ENCODE data around the gene GYG1.

The GYG1 gene

DNA sequence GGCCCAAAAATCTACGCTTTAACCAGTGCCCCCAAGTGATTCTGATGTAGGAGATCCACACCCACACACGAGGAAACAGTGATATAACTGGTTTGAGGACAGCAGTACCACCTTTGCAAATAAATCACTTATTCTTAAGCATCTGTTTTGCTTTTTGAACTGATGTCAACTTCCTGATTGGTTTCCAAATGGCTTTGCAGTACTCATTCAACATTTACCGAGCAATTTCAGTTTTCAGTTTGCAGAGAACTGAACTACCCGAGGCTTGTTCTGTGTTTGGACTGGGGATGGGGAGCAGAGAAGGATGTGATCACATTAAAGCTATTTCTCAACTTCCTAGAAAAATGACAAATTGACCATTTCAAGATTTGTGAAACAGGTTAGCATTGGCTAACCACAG lies 1.1 kb upstream of the GYG1 start:
- peak; percentile 2 for DNase-seq

DNA sequence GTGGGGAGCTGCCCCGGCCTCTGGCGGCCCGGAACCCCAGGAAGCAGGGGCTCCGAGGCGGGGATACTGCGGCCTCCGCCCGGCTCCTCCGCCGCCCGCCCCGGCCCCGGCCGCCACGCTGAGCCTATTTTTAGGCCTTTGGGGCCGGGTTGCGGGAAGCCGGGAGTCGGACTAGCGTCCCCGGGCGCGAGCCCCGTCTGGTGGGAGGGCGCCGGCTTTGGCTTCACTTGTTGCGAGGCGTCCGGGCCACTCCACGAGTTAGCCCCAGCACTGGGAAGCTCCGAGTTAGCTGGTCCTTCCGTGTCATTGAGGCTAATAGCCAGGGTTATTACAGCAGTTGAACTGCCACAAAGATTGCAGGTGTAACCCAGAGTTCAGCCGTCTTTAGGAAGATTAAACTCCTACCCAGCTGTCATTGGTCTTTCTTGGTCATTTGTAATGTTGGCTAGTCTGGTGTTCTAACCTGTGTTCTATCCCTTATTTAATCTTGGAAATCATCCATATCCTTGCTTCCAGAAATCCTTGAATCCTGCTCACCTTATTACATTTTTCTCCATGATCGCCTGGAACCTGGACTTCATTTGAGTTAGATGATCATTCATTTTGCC lies 791 bp downstream of the GYG1 start:
- DNase-seq: peak; percentile 58

DNA sequence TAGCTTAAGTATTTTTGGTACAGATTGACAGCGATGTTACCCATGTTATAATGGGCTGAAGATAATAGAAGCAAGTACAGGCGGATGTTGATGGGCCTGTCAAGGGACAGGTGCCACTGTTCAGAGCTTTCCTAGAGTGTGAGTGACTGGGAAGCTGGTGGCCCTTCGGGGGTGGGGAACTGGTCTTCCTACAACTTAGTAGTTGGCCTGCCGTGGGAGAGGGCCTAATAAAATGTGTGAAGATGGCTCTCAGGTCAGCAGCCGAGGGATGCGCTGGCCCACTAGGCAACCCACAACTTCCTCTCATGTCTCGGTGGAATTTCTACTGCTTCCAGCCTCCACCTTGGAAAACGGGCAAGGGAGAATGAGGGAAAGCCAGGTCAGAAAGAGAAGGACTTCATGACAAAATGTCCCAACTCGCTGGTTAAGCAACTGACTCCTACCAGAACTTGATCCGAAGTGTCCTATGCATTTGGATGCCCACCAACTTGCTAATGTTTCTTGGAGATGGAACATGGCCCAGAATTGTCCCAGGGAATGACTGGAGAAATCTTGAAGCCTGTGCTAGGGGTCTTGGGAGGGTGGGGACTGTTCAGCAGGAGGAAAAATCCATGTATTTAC lies 1.4 kb downstream of the GYG1 start:
- no peak for DNase-seq

DNA sequence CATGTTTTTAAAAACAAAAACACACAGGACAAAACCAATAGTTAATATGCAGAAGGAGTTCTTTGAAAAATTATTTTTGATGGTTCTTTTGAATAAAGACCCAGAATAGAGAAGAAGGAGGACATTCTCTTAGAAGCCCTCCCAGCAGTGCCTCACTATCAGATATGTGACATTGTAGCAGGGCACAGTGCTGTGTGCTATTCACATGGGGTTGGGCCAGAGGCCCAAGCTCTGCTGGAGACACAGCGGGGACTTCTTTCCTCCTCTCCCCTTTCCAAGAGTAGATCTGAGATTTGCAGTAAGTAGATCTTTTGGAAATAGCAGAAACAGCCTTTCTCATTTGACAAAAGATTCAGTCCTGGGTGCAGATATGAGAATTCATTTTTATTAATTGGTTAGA lies 6.3 kb downstream of the GYG1 start:
- DNase-seq: no peak

- DNase-seq: no peak
Measured at GRCh38 chr3:148998297-148998696, 7.0 kb downstream of the GYG1 start.

GRCh38 chr3:148998715-148999423 lies 7.5 kb downstream of the GYG1 start:
- DNase-seq: no peak

DNA sequence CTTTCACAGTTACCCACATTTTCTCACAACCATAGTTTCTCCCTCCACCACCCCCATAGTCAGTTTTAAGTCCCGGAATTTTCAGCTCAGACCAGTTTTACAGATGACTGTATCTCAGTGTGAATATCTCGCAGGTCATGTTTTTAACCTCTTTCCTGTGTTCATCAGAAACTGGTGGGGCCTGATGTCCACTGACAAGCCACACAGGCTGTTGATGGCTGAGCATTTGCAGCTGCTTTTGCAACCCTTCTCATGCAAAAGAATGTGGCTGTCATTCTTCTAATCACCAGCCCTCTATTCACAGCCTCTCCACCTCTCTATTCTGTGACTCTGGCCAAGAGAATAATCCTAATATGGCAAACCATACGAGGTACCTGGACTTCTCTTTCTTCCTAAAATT lies 8.5 kb downstream of the GYG1 start:
- DNase-seq: no peak

DNA sequence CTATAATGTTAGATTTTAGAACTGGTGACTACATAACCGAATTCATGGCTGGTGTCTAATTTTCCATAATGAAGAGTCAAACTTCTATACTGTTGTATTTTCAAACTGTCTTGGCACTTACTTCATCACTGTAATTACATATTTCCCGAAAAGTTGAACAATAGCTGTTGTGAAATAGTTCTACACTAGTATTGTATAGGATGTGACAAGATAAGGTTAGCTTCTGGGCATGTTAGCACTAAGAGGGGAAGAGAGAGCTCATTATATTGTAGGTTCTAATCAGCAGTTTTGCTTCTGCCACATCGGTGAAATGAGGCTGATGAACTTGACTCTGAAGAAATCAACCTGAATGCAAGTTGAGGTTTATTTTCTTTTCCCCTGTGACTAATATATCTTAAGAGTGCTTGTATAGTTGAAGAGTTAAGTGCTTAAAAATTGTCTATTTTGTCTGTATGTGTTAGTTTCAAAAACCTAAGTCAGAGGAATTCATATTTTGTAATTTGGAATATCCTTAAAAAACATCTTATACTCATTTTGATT lies 8.9 kb downstream of the GYG1 start:
- DNase-seq: no peak

DNA sequence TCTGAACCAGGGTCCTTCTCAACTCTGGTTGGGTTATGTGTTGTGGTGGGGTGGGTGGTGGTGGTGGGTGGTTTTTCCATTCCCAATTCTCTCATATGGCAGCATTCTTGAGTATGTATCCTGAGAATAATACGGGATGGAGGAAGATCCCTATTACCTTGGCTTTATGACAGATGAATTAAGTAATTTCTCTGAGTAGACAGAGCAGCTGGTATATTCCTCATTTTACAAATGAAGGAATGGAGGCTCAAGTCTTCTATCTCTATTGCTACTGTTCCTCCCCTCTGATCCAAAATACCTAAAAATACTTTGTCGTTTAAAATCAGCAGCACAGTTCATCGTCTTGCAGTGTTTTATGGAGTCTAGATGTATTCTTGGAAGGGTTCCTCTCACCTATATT lies 10.4 kb downstream of the GYG1 start:
- DNase-seq: no peak

DNA sequence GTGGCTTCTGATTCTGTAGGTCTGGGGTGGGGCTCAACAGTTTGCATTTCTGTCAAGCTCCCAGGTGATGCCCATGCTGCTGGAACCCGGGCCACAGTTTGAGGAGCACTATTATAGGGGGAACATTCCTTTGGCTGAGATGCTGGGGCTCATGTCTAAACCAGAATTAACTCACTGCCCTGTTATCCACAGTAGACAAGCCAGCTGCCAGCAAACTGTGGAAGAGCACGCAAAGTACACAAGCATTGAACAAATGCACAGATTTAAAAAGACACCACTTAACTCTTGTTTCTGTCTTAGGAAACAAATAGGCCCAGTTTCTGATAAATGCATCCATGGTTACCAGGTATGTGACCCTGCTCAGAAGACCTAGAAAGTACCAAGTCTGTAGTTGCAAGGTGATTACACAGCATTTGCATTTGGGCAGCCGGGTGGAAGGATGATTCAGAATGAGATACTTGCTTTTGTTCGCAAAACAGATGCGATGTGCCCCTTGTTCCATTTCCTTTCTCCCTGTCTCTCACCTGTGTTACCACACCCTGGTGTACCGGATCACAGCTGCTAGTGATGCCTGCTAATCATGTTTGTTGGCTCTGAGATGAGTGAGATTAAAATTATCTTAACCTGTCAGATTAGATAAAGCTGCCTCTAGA lies 12.4 kb downstream of the GYG1 start:
- peak; percentile 77 for DNase-seq

DNA sequence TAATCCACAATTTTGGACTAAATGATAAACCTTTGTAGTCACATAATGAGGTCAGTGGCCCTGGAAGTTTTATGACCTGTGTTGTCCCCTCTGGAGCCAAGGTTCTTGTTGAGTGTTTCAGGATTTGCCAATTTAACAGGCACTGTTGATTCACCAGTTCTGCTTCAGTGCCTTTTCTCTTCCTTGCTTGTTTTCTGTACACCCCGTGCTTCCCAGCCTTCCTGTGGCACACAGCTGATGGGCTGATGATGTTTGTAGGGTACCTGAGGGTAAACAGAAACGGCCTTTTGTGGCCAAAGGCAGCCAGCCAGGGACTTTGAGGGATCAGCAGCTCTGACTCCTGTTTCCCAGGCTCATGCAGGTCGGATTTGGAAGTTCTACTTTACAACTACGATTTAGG lies 13.3 kb downstream of the GYG1 start:
- peak; percentile 86 for DNase-seq

DNA sequence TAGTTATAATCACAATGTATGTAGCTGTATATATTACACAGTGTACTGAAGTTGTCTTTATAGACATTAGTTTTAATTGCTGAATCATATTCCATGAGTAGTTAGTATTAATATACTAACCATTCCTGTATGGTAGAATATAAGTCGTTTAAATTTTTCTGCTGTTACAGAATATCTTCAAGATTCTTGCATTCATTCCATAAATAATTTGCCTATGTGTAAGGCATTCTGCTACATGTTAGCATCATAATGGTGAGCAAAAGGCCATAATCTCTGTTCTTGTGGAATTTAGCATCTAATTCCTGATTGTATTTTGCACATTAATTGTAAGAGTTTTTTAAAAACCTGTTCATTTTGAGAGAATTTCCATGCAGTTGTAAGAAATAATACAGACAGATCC lies 14.1 kb downstream of the GYG1 start:
- no peak for DNase-seq

DNA sequence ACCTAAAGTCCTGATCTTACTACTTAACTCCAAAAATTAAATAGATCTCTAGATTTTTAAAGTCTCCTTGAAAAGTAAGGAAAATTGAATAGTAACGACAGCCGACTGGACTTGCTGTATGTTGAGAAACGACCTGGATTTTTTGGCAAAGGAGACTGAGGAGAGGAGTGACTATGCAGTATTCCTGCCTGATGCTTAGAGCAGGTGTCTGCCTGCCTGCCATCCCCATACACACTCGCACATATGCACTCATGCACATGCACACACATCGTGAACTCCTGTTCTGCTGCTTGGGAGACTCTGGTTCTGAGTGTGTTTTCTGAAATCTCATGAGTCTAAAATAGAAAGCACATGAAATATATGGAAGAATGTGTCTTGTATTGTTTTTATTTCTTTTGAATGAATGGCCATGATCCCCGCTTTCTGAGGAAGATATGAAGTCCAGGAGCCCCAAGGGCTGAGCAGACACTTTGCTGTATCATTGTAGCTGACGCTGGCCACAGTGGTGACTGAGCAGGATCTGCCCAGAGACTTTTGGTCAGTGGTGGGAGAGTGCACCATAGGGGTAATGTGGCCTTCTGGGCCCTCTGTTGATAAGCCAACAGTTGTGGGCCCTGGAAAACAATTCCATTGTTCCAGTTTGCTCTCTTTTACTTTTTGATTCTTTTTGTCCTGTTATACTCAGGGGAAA lies 16.4 kb downstream of the GYG1 start:
- DNase-seq: no peak

- no peak for DNase-seq
Measured at GRCh38 chr3:149009732-149010131, 18.4 kb downstream of the GYG1 start.

- no peak for DNase-seq
Measured at GRCh38 chr3:149010504-149010951, 19.2 kb downstream of the GYG1 start.

- DNase-seq: no peak
Measured at GRCh38 chr3:149010966-149011365, 19.6 kb downstream of the GYG1 start.

DNA sequence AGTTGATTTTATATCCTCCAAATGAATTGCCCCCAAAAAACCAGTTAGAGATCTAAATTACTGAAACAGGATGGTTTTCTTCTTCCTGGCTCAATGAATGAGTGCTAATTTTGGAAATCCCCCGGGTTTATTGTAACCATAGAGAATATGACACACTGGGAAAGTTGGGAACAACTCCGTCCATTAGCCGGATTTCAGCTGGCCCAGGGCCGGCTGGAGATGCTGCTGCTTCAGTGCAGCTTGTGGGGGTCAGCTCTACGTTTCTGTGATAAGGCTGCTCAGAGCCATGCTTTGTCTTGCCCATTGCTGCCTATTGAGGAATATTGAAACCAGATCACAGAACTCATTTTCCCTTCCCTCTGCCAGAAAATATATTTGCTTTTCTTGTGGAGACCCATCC lies 20.3 kb downstream of the GYG1 start:
- no peak for DNase-seq

- DNase-seq: no peak
Measured at GRCh38 chr3:149013726-149014125, 22.4 kb downstream of the GYG1 start.

GRCh38 chr3:149015393-149015792 lies 24.1 kb downstream of the GYG1 start:
- no peak for DNase-seq

GRCh38 chr3:149016242-149016641 lies 24.9 kb downstream of the GYG1 start:
- DNase-seq: peak; percentile 11

- no peak for DNase-seq
Measured at GRCh38 chr3:149016669-149017541, 25.6 kb downstream of the GYG1 start.

- DNase-seq: no peak
Measured at GRCh38 chr3:149018247-149018646, 26.9 kb downstream of the GYG1 start.
